Kidney glomerular epithelial cell (primary cell): ENCODE results near the gene WDR64.

Experiments
- DNase-seq: peaks from one replicate; lab custom pipeline; 2025; lab: John Stamatoyannopoulos, UW

WDR64 gene

DNA sequence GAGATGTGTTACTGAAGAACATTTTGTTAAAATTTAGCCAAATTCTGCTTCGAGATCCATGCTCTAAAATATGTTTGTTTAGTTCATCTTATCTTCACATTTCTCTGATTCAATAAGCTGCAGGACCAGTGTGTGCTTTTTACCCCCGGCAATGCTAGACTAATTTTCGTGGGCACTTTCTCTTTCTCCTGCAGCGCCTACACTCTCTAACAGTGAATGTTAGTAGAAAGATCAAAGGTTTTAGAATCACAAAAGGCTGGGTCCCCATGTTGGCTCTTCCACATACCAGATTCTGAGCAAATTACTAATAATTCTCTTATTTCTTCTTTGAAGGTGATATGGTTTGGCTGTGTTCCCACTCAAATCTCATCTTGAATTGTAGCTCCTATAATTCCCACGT lies 20.4 kb upstream of the WDR64 start:
- no peak for DNase-seq

DNA sequence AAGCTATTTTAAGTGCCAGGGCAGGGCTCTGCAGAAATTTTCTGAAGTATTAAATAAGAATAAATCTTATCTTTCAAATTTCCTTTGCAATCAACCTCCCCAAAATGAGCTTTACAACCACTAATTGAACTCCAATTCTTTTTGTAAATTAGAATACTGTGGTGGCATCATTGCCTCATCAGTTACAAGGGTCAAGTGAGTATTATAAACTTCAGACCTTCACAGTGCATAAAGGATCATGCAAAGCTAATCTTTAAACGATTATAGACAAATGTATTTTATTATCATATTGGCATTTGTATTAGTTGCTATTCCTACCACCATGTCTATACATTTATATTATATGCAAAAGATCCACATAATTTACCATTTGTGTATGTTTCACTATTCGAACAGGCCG lies 19.1 kb upstream of the WDR64 start:
- DNase-seq, result no peak

DNA sequence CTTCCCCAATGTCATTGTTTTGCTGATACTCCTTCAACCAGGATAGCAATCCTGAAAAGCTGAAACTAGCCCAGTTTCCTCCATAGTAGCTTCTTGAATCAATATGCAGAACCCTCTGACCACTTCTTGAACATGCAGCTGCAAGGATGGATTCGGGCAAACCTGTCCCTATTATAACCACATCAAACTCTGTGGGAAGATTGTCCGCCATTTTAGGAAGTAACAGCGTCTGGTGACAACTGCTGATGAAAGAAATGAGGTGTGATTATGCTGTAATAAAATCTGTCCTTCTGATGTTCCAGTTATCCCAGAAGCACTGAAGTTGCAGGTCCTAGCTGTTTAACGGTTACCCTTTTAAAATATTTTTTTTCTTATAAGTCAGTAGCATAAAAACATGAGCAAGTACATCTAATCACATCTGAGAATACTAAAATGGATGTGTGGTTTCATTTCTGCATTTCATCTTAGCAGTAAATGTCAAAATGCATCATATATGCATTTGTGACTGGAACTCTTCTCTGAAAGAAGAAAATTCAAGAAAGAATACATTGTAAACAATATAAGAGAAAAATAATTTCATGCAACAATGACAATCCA lies 16.4 kb upstream of the WDR64 start:
- DNase-seq, result no peak

DNA sequence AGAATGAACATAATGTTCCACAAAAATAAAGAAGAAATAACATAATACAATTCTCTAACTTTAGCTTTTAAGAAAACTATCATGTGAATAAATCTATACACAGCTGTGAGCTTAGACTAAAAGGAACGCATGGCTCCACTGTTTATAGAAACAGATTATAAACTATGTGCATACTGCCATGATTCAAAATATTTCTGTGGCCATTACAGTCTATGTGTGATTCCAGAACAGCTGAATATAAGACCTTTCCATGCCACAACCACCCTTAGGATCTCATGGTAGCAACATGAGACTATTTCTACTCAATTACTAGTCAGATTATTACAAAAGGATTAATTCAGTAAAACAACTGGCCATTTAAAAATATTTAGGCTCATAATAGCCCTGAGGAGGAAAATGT lies 15.8 kb upstream of the WDR64 start:
- DNase-seq, result no peak

DNA sequence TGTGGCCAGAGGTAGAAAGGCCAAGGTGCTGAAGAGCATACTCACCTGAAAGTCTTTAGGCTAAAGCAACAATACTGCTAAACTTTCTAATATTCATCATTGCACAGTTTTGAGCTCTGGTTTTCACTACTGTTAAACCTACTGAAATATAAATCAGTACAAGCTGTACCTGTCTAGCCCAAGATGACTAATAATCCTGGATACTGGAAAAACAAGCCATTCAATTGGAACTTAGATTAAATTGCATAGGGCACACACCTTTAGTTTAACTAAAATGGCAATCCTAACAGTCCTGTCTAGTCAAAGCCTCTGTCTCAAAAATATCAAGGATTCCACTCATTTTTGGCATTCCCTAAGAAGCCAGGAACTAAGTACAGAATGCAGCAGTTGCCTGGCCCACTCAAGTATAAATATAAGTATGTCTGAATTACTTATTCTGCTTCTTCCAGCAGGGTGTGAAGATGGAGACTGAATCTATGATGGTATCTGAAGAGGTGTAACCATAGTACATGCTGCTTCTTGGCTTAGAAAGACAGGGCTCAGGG lies 15.0 kb upstream of the WDR64 start:
- DNase-seq, result no peak

DNA sequence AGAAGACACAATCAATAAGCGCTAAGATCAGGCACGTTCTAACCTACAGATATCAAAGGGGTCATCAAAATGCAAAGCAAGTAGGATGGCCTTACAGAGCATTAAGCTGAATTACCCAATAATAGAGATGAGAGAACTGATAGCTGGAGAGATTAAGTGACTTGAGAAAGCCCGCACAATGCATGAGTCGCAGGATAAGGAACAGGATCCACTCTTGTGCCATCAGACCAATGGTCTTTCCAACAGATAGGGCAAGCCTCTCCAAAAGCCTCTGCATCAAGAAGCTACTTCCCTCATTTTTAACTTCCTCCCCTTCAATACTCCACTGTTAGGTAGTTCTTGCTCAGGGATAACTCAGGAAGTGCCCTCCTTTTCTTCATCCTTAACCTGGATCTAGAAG lies 14.5 kb upstream of the WDR64 start:
- DNase-seq, result no peak

DNA sequence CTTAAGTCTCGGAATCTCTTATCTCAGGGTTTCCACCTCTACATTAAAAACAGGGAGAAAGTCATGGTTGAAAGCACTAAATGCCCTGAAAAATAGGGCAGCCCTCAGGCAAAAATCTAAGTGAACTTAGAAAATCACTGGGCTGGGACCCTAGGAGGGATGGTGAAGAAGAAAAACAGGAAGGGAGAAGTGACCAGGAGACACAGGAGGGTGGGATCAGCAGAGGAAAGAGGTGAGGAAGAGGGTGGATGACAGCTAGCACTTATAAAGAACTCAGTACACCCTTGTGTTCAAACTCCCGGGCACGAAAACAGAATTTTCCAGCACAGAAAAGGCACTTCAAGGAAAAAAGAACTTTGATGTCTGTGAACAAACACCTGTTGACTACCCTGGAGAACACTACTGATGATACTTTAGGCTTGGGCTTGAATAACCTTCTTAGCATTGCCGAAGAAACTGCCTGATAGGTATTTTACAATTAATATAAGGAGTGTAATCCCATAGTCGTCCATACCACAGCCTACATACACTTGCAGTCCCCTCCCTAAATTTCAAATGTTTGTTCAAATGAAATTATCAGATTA lies 13.9 kb upstream of the WDR64 start:
- DNase-seq, result no peak

DNA sequence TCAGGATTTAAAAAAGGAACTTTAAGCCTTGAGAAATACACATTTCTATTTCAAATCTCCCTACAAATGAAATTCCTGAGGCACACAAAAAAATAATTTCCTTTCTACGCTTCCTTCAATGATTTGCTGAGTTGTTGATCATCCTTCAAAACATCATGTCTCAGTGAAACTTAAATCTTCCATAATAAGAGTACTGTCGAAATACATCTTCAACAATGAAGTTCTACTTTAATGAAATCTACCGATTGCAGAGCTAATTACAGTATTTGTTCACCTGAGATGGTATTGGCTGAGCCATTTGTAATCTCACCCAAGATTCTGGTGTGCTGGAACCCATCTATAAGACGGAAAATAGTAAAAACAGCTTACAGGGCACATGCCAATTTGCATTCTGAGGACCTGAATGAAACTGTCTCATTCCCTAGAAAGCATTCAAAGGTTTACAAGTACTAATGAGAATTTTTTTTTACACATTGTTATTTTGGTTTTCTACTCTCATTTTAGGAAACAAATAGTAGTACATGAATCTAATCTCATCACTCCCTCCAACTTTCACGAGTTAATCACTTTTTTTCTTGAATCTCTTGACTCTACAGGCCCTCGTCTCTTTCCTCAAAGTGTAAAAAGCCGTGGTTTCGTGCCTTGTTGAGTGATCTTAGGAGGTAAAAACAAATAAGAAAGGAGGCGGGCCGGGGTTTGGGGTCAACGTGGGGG lies 13.0 kb upstream of the WDR64 start:
- DNase-seq, result no peak

DNA sequence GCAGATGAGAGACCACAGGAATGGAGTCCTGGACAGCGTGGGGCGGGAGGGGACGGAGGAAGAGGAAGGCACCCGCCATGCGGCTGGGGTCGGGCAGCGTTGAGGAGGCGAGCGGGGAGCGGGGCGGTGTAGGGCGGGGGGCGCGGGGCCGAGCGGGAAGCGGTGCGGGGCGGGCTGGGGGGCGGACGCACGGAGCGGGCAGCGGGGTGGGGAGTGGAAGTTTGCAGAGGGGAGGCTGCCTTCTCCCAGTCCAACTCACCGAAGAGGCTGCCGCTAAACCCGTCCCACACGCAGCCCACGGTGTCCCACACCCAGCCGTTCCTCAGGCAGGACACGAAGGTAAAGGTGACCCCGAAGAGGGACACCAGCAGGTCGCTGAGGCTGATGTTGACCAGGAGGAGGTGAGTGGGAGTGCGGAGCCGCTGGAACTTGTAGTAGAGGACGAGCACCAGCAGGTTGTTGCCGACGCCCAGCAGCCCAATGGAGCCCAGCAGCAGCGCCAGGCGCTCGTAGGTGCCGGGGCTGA lies 12.4 kb upstream of the WDR64 start:
- DNase-seq, result no peak

DNA sequence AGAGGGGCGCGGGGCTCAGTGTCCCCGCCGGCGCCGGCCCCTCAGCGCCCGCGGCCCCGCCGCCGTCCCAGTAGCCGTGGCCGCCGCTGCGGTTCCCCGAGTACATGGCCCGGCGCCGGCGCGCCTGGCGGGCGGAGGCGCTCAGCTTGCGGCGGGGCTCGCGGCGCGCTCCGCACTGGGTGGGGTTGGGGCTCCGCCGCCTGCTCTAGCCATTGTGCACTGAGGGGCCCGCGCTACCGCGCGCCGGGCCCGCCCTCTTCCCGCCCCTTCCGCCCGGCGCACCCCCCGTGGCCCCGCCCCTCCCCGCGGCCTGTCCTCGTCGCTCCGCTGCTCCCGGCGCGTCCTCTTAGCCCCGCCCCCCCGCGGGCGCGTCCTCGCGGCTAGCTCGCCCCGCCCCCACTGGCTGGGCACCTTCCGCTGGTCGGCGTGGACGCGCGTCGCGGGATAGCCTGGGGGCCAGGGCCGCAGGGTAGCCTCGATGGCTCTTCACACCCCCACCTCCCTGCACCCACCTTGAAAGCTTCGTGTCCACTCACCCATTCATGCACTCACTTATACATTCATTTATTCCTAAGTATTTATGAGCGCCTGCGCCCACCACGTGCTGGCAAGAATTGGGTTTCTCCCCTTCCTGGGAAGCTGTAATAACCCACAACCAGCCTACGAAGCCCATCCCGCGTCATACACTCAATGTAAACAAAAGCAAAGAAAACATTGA lies 11.8 kb upstream of the WDR64 start, which contains the start of the genes CHML and OPN3:
CHML (minus strand) TSS at position 221 of the 718 bp plus-strand sequence. CDS start 4,603 bp downstream, outside the sequence.
OPN3 (minus strand) TSS at position 221 of the 718 bp plus-strand sequence; CDS start at position 106, 115 bp downstream.
- peak; percentile 69 for DNase-seq

DNA sequence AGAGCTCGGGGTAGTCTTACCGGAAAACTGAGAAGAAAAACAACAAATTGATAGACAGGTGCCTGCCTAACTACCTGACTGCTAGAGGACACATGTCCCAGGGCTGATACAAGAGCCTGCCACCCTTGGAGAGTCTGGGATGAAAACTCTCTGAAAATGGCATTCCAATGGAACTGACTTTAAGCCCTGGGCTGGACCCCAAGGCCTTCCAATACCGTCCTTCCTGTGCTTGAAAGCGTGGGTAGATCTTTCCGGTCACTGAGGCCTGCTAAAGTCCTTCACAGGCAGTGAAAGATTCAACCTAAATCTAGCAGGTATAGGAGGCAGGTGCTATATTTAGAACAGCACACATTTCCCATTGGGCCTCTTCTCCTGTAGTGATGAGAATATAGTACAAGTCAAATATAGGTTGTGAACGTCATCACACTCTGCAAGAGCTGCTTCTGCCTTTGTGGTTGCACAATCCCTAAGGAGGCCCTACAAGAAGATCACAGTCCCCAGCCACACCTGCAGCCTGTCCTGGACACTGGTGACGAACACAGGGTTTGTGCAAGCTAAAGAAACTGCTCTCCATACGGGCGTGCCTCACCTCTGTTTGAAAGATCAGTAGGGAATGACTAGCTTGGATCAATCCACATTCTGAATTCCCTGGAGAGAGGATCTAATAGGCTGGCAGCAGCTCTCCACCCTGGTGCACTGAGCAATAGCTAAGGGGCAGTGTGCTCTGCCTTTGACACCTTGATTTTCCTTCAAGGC lies 11.0 kb upstream of the WDR64 start:
- DNase-seq, result no peak

DNA sequence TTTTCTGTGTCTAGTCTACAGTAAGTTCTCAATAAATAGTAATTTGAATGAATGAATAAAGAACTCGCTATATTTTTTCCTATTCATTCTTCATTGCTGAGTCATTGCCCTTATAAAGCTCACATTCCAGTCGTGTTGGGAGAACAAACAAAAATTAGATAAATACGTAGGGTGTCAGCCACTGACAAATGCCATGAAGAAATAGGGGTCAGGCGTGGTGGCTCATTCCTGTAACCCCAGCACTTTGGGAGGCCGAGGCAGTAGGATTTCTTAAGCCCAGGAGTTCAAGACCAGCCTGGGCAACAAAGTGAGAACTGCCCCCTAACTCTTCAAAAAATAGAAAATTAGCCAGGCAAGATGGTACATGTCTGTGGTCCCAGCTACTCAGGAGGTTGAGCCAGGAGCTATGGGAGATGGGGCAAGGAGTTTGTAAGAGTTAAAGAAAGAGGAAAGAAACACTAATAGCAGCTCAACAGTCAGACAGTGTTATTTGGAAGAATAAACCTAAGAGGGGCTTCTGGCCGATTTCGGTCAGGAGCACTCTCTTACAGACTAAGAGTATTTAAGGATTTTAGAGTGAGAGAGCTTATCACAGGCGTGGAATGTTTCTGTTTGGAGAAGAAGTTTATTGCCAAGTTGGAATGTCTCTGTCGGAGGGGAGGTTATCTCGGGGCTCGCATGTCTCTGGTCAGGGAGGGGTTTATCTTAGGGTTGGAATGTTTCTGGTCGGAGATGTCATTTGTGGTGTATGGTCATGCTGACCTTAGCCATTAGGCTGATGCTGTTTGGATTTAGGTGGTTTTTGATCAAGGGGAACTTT lies 10.1 kb upstream of the WDR64 start:
- peak; percentile 50 for DNase-seq

DNA sequence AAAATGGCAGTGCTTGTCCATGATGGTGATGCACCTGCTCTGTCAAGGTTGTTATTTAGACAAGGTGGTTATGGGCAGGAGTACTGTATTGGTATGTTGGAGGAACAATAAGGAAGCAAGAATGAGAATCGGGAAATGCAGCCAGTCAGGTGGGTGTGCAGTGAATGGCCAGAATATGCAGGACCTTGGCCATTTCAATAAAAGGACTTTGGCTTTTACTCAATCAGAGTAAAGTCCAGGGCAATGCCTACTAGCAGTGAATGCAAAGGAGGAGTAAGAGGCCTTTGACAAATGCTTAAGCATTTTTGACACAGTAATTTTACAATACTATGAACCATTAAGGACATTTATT lies 9.5 kb upstream of the WDR64 start:
- no peak for DNase-seq

DNA sequence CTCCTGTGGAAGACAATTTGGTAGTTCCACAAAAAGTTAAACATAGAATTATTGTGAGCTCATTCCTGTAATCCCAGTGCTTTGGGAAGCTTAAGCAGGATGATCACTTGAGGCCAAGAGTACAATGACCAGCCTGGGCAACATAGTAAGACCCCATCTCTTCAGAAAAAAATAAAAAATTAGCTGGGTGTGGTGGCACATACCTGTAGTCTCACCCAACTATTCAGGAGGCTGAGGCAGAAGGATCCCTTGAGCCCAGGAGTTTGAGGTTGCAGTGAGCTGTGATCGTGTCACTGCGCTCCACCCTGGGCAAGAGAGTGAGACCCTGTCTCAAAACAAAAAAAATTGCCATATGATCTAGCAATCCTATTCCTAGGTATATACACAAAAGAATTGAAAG lies 7.8 kb upstream of the WDR64 start:
- DNase-seq, result no peak

DNA sequence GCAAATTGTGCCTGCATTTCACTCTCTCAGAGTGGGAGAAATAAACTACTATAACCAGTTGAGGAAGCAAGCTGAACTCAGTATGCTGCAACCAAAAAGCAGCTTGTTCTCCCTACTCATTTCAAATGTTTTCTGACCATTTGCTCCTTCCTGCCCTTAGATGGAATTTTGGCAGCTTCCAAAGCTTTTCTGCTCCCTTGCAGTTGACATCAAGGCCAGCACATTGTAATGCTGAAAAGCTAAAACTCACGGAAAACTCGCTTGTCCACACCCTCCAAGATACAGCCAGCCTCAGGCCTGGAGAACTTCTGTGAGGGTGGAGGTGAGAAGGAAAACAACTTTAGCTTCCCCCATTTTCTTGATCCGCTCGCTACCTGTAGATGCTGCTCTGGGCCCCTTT lies 6.9 kb upstream of the WDR64 start:
- DNase-seq, result no peak

DNA sequence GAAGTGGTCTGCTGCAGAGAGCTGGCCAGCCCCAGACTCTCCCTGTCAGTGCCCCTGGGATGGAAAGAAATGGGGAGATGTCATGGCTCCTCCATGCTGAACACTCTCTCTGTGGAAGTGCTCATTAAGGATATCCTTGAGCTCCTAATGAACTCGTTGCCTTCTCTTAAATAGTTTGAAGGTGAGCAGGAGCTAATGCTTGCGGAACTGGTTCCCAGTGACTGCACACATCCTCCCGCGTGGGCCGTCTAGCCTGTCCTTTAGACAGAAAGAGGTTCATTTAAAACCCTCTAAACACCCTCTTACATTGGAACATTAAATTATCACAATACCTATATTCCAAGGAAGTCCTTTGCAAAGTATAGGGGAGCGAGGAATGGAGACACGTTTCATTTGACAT lies 5.9 kb upstream of the WDR64 start:
- no peak for DNase-seq

DNA sequence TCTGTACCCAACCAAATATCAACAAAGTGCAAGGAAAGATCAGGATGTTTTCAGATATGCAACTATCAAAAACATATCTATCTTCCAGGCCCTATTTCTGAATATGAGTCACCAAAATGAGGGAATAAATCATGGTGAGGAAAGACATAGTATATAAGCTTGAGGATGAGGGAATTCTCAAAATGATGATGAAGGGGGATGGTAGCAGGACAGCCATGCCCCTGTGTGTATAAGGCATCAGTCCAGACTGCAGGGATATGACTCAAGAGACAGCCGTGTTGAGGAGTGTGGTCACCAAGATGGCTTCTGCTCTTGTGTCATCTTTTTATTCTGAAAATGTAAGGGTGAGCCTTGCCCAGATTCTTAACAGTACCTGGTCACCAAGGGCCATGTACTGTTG lies 4.4 kb upstream of the WDR64 start:
- DNase-seq, result no peak

DNA sequence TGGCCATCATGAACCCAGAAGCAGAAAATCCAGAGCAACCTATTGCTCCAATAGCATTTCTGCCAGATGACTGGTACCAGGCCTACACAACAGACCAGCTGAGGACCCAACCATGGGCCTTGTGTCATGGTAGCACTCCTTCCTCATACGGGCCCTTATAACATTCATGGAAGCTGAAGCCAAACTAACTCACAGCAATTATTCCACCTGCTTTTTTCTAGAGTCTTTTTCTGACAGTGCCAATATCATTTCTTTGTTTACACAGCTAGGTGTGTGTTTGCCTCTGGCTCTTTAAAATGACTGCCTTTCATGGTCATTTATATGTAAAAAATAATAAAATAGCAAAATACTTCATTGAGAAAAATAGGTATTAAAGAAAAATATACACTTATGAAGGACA lies 3.9 kb upstream of the WDR64 start:
- no peak for DNase-seq

DNA sequence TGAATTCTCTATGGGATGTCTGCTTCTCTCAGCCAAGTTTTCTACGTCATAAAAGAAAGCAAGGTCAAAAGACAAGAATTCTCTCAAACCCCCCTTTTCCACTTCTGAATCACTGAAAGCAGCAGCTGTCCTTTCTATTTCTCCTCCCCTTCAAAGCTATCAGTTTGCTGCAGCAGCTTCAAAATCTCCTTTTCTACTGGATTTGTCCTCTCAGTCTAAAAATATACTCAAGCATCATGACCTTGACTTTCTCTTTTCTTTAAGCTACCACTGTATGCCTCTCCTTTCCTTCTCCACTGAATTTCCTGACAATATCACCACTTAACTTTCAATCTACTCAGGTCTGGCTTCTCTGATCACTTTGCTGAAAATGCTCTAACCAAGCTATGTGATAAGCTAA lies 1.9 kb downstream of the WDR64 start:
- no peak for DNase-seq

DNA sequence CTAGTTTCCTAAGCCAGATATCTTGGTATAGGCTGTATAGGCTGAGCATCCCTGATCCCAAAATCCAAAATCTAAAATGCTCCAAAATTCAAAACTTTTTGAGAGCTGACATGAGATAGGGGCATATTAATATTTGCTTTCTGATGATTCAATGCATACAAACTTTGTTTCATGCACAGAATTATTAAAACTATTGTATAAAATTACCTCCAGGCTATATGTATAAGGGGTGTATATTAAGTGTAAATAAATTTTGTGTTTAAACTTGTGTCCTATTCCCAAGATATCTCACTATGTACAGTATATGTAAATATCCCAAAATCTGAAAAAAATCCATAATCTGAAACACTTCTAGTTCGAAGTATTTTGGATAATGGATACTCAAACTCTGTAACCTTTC lies 2.6 kb downstream of the WDR64 start:
- DNase-seq, result no peak
